ENCODE results near the gene AGAP6.
"Not testable (repeated sequence)": the region's sequence is repeated elsewhere in the genome, so short reads cannot be mapped to it uniquely, and the experiment has no call there.

- TF ChIP-seq CTCF, POLR2A (IDR thresholded peaks at IDR 0.05): not testable (repeated sequence)
These were observed 63.9 kb downstream of the AGAP6 start for GRCh38 chr10:50051995-50052660.

All from testis (tissue), 2 donors.